GM19025 (cell line): Measurements from ENCODE around the gene GADD45GIP1.
"Not testable (repeated sequence)": the region's sequence is repeated elsewhere in the genome, so short reads cannot be mapped to it uniquely, and the experiment has no call there.

Source experiments
- ATAC-seq: cut with Tn5 transposase; IDR thresholded peaks from one replicate; pipeline ENCODE4 v1.9.1; 2021; ENCODE audit warnings: mild to moderate bottlenecking, low read depth, moderate library complexity; ENCODE audit not compliant: unreplicated experiment

GADD45GIP1 gene

DNA sequence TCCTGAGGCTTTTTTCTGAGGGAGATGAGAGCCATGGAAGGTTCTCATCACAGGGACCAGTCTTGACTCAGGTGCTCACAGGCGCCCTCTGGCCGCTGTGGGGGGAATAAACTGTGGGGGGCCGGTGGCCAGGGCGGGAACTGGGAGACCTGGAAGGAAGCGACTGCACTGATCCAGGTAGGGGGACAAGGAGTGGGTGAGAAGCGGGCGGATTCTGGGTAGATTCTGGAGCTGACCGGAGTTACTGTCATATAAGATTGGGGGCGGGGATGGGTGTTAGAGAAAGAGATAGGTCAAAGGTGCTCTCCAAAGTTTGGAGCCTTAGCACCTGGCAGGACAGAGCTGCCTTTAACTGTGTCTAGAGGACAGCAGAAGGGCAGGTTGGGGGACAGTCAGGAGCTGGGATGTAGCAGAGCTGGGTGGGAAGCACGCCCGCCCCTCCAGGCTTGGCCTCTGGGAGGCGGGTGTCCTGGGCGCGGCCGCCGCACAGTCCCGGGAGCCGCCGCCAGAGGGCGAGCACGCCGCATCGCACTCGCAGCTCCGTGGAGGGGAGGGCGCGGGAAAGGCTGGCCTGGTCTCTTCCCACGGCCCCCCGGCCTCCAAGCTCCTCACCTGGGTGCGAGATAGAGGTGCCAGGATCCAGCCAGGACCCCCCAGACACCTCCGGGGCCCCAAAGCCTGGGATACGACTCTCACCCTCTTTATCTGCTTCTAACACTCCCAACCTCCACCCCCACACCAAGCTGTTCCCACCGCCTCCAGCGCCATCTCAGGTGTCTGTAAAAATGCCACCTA is 8.2 kb upstream of the GADD45GIP1 start:
- no peak for ATAC-seq

DNA sequence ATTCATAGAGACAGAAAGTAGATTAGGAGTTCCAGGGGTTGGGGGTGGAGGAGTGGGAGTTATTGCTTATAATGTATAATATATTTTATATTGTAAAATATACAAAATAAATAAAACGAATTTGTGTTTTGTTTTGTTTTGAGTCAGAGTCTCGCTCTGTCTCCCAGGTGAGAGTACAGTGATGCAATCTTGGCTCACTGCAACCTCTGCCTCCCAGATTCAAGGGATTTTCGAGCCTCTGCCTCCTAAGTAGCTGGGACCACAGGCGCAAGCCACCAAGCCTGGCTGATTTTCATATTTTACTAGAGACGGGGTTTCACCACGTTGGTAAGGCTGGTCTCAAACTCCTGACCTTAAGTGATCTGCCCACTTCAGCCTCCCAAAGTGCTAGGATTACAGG is 2.5 kb upstream of the GADD45GIP1 start:
- ATAC-seq: no peak

DNA sequence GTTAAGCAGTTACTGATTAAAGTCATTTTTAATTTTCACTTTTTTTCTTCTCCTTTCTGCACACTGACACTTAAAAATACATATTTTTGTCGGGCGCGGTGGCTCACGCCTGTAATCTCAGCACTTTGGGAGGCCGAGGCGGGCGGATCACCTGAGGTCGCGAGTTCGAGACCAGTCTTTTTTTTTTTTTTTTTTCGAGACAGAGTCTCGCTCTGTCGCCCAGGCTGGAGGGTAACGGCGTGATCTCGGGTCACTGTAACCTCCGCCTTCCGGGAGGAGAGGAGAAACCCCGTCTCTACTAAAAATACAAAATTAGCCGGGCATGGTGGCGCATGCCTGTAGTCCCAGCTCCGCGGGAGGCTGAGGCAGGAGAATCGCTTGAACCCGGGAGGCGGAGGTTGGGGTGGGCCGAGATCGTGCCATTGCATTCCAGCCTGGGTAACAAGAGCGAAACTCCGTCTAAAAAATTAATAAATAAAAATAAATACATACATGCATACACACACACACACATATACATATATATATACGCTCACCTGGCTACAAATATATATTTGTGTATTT is 448 bp upstream of the GADD45GIP1 start:
- ATAC-seq: not testable (repeated sequence)

DNA sequence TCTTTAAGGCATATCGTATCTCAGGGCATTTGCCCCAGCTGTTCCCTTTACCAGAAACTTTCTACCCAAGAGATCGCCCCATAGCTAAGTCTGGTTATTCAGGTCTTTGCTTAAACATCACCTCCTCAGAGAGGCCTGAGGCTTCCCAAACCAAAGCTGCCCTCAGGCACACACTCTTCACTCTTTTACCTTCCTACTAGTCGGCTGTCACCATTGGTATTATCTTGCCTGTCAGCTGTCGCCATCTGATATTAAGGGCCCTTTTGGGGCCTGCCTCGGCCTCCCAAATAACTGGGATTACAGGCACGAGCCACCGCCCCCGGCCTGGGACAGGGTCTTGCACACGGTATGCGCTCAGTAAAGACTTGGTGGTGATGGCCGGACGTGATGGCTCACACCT is 1.0 kb downstream of the GADD45GIP1 start:
- no peak for ATAC-seq

DNA sequence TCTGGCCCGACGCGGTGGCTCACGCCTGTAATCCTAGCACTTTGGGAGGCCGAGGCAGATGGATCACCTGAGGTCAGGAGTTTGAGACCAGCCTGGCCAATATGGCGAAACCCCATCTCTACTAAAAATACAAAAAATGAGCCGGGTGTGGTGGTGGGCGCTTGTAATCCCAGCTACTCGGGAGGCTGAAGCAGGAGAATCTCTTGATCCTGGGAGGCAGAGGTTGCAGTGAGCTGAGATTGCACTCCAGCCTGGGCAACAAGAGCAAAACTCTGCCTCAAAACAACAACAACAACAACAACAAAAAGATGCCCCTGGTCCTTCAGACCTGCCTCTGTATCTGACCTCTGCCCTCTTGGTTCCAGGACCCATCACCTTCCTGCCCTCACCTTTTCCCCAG is 1.4 kb downstream of the GADD45GIP1 start:
- not testable (repeated sequence) for ATAC-seq

DNA sequence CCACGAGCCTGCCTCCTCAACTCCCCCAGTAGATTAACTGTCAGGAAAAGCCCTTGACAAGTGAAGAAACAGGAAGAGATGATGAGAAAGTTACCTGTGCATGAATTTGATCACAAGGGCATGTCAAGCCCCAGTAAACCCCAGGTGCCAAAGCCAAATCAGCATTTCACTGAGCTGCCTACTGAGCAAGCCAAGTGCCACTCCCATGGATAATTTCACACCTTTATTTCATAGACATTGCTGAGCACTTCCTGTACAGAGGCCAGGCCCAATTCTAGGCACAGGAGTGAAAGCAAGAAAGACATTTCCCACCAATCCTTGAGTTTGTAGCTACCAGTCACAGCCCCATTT is 2.4 kb downstream of the GADD45GIP1 start:
- no peak for ATAC-seq

DNA sequence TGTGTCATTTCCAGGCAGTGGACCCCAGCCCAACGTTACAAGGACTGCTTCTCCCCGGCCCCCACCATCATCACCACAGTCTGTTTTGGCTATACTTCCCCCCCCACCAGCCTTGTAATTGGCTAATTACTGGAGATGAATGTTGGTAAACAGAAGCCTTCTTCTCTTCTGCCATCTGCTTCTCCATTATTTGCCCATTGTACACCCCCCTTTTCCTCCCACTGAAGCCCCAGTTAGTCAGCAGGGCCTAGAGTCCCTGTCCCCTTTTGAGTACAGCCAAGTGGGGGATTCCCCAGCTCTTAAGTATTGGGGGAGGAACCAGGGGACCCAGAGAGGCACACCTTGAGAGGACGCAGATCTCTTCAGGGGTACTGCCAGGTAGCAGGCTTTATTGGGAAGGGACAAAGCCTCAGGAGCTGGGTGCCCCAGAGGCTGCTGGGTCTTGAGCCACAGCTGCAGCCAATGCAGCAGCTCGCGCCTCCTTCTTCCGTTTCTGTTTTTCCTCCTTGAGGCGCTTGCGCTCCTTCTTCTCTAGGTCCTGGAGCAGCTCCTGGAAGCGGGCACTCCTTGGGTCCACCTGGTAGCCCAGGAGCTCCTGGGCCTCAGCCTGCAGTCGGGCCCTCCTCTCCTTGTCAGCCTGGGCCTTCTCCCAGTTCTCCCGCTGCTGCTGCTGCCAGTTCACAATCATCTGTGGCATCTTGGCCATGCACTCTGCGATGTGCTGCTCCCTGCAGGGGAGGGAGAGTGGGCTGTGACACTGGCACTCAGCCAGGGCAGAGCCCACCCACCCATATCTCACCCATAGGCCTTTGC is 3.0 kb downstream of the GADD45GIP1 start:
- ATAC-seq: no peak

DNA sequence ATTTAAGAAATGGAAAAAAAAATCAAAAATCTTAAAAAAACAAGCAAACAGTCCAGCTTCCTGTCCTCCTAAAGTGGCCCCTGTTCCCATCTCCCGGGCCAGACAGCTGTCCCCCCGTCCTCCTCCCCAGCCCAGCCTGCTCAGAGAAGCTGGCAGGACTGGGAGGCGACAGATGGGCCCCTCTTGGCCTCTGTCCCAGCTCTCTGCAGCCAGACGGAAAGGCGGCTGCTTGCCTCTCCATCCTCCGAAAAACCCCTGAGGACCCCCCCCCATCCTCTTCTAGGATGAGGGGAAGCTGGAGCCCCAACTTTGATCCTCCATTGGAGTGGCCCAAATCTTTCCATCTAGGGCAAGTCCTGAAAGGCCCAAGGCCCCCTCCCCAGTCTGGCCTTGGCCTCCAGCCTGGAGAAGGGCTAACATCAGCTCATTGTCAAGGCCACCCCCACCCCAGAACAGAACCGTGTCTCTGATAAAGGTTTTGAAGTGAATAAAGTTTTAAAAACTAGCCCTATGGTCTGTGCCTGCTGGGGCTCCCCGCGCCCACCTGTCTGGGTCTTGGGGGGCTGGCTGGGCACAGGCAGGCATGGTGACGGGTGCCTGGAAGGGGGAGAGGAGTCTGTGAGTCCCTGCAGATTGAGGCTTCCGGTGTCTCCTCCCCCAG is 3.8 kb downstream of the GADD45GIP1 start:
- no peak for ATAC-seq

DNA sequence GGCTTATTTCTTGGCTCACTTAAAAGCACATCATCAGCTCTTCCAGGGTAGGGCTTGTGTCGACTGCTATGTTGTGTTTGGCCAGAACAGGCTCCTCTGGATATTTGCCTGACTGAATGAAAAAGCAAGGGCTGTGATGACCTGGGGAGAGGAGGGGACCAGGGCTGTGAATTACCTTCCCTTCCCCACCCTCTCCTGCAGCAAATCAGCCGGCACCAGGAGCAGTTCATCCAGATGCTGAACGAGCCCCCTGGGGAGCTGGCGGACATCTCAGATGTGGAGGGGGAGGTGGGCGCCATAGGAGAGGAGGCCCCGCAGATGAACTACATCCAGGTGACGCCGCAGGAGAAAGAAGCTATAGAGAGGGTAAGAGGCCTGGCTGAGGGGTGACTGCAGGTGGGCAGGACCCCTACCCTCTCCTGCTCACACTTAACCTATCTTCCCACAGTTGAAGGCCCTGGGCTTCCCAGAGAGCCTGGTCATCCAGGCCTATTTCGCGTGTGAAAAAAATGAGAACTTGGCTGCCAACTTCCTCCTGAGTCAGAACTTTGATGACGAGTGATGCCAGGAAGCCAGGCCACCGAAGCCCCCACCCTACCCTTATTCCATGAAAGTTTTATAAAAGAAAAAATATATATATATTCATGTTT is 4.4 kb downstream of the GADD45GIP1 start:
- ATAC-seq: no peak

DNA sequence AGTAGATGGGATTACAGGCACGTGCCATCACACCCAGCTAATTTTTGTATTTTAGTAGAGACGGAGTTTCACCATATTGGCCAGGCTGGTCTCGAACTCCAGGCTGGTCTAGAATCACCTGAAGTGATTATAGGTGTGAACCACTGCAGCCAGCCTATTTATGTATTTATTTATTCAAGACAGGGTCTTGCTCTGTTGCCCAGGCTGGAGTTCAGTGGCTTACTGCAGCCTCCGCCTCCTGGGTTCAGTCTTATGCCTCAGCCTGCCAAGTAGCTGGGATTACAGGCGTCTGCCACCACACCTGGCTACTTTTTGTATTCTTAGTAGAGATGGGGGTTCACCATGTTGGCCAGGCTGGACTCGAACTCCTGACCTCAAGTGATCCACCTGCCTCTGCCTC is 5.0 kb downstream of the GADD45GIP1 start:
- not testable (repeated sequence) for ATAC-seq

DNA sequence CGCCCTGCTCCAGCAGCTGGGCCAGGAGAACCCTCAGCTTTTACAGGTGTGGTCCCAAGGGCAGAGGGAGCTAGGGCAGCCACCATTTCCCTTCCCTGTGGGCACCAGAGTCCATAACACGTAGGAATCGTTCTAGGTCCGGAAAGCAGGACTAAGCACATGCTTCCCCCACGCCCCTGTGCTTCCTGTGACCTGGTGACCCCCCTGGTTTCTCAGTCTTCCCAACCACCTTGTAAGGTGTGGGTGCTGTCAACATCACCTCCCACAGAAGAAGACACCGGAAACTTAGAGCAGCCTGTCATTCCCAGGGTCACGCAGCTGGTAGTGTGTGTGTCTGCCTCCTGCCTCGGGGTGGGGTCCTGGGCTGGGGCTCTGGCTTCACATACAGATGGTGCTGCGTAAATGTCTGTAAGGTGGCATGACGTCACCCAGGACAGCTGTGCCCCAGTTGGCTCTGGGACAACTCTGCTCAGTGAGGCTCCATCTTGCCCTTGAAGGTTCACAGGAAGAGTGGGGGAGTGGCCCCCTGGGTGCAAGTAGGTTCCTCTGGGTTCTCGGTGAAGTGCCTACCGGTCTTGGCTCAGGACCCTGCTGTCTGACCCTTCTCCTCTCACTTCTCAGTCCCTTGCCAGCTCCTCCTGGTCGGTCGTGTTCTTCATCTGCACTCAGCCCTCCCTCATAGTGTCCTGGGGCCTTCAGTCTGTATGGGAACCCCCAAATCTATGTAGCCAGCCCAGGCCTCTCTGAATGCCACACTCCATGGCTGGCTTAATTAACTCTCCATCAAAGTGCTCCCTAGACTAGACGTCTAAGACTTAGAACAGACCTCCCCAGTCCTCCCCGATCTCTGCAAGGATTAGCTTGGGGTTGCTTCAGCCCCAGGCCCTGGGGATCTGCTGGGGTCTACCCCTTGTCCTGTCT is 7.4 kb downstream of the GADD45GIP1 start:
- no peak for ATAC-seq

DNA sequence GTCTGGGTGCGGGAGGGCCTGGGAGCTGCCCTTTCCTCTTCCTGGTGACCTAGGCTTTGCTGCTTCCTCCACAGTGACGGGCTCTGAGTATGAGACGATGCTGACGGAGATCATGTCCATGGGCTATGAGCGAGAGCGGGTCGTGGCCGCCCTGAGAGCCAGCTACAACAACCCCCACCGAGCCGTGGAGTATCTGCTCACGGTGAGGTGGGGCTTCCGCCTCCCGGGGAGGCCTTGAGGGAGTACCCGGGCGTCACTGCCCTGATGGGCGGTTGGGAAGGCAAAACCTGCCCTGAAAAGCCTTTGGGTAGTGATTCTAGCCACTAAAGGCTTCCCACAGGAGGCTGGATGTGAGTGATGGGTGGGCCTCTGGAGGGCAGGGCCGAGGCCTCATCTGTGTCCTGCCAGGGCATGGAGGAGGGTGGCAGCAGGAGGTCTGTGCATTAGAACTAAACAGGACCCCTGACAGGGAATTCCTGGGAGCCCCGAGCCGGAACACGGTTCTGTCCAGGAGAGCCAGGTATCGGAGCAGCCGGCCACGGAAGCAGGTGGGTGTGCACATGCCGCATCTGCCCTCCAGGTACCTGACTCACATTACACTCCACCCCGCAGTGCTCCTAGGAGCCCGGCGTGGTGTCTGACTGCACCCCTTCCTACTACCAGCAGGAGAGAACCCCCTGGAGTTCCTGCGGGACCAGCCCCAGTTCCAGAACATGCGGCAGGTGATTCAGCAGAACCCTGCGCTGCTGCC is 8.2 kb downstream of the GADD45GIP1 start:
- ATAC-seq: no peak

DNA sequence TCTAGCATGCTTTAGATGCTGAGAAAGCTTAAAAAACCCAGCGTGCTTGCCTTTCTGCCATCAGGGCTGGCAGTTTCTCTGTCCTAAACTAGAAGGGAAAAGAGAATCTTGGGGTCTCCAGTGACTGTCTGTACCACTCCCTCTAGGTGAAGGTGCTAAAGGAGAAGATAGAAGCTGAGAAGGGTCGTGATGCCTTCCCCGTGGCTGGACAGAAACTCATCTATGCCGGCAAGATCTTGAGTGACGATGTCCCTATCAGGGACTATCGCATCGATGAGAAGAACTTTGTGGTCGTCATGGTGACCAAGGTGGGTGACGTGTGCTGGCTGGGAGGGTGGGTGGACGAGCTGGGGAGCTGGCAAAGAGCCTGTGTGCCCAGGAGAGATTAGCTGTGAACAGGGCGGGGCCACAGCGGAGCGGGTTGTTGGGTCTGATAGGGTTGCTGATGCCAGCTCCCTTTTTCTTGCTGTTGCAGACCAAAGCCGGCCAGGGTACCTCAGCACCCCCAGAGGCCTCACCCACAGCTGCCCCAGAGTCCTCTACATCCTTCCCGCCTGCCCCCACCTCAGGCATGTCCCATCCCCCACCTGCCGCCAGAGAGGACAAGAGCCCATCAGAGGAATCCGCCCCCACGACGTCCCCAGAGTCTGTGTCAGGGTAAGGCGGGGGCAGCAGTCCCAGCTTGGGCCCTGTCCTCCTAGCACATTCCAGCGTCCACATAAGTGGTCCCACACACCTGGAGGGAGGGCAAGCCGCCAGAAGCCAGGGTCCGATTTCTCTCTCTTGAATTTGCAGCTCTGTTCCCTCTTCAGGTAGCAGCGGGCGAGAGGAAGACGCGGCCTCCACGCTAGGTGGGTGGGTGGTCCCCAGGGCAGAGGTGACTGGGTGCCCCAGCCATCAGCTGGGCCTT is 9.1 kb downstream of the GADD45GIP1 start:
- ATAC-seq: no peak

DNA sequence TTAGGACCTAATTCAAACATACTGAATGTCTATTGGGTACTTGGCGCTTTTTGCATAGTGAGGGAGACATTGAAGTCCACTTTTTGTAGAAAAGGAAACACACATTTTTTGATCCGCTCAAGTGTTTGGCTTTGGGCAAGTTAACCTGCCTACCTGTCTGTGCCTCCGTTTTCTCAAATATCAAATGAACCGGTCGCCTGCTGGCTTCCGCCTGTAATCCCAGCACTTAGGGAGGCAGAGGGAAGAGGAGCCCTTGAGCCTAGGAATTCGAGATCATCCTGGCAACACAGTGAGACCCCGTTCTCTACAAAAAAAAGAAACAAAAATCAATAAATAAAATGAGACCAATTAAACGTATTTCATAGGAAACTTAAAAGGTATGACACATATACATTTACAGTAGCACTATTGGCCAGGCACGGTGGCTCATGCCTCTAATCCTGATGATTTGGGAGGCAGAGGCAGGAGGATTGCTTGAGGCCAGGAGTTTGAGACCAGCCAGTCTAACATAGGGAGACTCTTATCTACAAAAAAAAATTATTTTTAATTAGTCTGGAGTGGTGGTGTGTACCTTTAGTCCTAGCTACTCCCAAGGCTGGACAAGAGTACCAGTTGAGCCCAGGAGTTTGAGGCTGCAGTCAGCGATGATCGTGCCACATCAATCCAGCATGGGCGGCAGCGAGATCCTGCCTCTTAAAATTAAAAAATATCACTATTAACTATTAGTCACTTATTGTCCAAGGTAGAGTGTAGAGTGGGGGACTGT is 10.1 kb downstream of the GADD45GIP1 start:
- no peak for ATAC-seq

DNA sequence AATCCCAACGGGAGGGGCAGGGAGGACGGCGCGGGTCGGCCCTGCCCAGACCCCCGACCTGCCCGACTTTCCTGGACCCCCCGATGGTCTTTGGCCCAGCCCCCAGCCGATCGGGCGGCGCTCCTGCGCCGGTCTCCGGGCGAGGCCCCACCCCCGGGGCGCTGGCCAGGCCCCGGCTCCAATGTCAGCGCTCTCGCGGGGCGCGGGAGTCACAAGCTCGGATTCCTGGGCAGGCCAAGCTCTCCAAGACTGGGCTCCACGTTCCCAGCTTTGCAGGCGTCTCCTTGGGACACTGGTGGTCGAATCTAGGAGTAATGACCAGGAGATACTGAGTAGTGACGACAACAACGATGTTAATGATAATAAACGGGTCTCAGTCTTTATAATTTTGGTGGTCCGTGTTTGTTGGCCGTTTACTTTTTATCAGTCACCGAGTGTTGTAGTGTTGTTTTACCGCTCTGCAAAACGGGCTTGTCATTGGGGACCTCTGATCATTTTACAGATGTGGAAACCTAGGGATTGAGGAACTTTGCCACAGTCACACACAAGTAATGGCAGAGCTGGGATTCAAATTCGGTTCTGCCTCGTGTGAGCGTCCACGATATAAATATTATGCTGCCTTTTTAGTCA is 10.8 kb downstream of the GADD45GIP1 start:
- peak; percentile 38 for ATAC-seq

DNA sequence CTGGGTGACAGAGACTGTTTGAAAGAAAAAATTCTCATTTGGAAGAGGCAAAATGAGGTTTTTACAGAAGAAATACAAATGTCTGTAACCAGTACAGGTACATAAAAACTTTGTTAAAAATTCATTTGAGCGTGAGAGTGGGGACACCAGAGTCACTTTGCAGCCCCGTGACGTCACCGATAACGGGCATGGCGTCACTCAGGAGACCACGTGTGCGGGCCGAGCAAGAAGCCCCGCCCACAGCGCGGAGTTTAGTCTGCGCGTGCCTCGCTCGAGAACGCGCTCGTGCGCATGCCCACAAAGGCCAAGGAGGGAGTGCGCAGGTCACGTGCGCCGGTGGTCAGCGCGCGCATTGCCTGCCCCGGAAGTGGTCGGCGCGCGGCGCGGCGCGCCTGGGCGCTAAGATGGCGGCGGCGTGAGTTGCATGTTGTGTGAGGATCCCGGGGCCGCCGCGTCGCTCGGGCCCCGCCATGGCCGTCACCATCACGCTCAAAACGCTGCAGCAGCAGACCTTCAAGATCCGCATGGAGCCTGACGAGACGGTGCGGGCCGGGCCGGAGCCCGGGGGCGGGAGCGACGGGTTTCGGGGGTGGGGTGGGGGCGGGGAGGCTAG is 11.4 kb downstream of the GADD45GIP1 start, which contains the start of gene RAD23A:
RAD23A (plus strand) TSS at position 384 of the 613 bp plus-strand sequence; CDS start at position 471, 87 bp downstream.
- peak; percentile 68 for ATAC-seq
